ENCODE data around the gene TMEM63C. TPM values are rescaled to one million over a fixed set of nuclear protein-coding genes. Genes with fewer than 3 reads are reported as not detected.

The TMEM63C gene
- total RNA-seq, 1 donor from 2014 or later, result 4.7 TPM

GRCh38 chr14:77224212-77224611 lies 42.6 kb downstream of the TMEM63C start:
- ATAC-seq, result no peak

GRCh38 chr14:77225254-77225653 lies 43.7 kb downstream of the TMEM63C start:
- no peak for ATAC-seq

- no peak for ATAC-seq
Measured at GRCh38 chr14:77225892-77226557, 44.4 kb downstream of the TMEM63C start.

- ATAC-seq, result no peak
Measured at GRCh38 chr14:77228056-77228455, 46.5 kb downstream of the TMEM63C start.

- ATAC-seq, result no peak
Measured at GRCh38 chr14:77230914-77231313, 49.3 kb downstream of the TMEM63C start.

- ATAC-seq, result no peak
Measured at GRCh38 chr14:77231721-77232120, 50.1 kb downstream of the TMEM63C start.

GRCh38 chr14:77236814-77237213 lies 55.2 kb downstream of the TMEM63C start:
- ATAC-seq, result no peak

GRCh38 chr14:77238356-77238755 lies 56.8 kb downstream of the TMEM63C start:
- no peak for ATAC-seq

- no peak for ATAC-seq
Measured at GRCh38 chr14:77238996-77239395, 57.4 kb downstream of the TMEM63C start.

GRCh38 chr14:77239412-77239811 lies 57.8 kb downstream of the TMEM63C start:
- no peak for ATAC-seq

- ATAC-seq, result no peak
Measured at GRCh38 chr14:77240336-77240915, 58.8 kb downstream of the TMEM63C start.

GRCh38 chr14:77241955-77242354 lies 60.4 kb downstream of the TMEM63C start:
- no peak for ATAC-seq

- ATAC-seq, result no peak
Measured at GRCh38 chr14:77242752-77243151, 61.2 kb downstream of the TMEM63C start.

GRCh38 chr14:77243853-77244252 lies 62.3 kb downstream of the TMEM63C start:
- peak; percentile 39 for ATAC-seq

- no peak for ATAC-seq
Measured at GRCh38 chr14:77245820-77246219, 64.2 kb downstream of the TMEM63C start.

GRCh38 chr14:77246784-77247183 lies 65.2 kb downstream of the TMEM63C start:
- no peak for ATAC-seq

- no peak for ATAC-seq
Measured at GRCh38 chr14:77248666-77249065, 67.1 kb downstream of the TMEM63C start.

GRCh38 chr14:77249286-77249685 lies 67.7 kb downstream of the TMEM63C start:
- no peak for ATAC-seq

GRCh38 chr14:77250927-77251326 lies 69.3 kb downstream of the TMEM63C start:
- ATAC-seq, result no peak

GRCh38 chr14:77251870-77252269 lies 70.3 kb downstream of the TMEM63C start:
- ATAC-seq, result no peak

GRCh38 chr14:77253333-77254190 lies 72.0 kb downstream of the TMEM63C start:
- no peak for ATAC-seq

- no peak for ATAC-seq
Measured at GRCh38 chr14:77256694-77257093, 75.1 kb downstream of the TMEM63C start.

- ATAC-seq, result no peak
Measured at GRCh38 chr14:77257700-77258099, 76.1 kb downstream of the TMEM63C start.

GRCh38 chr14:77258566-77258965 lies 77.0 kb downstream of the TMEM63C start:
- ATAC-seq, result no peak
